A549 (cell line): Measurements from ENCODE around the gene MVB12B.

ENCODE experiments used
- CTCF ChIP-seq: fragments of >200 bp; sonication (Bioruptor Twin); formaldehyde crosslinking; IDR thresholded peaks from 3 replicates; pipeline ENCODE4 v1.5.1; 2016
- RCOR1 ChIP-seq: fragments of 150-350 bp; IDR thresholded peaks from 2 replicates; pipeline ENCODE4 v1.6.1; 2014; ENCODE audit warnings: antibody characterized with exemption, low read length, low read depth
- SMC3 ChIP-seq: fragments of >200 bp; sonication (Bioruptor Twin); formaldehyde crosslinking; IDR thresholded peaks from 3 replicates; pipeline ENCODE4 v1.6.1; 2018; ENCODE audit warnings: inconsistent platforms
- ZC3H11A ChIP-seq: fragments of 450-650 bp; IDR thresholded peaks from 2 replicates; pipeline ENCODE4 v1.6.1; 2014; ENCODE audit warnings: antibody characterized with exemption, mild to moderate bottlenecking

GRCh38 chr9:126363847-126364671, 37.4 kb downstream of the MVB12B start:
- no peak for TF ChIP-seq SMC3
- TF ChIP-seq RCOR1: no peak
- no peak for TF ChIP-seq CTCF
- no peak for TF ChIP-seq ZC3H11A
